ENCODE results near the gene KIAA1671.
A peak's percentile ranks its signal among the peaks of the same experiment; 100 is the strongest.

The KIAA1671 gene

GRCh38 chr22:25170426-25170980 lies 218.0 kb downstream of the KIAA1671 start:
- TF ChIP-seq CTCF (IDR thresholded peaks at IDR 0.05; ENCODE audit: insufficient read depth, low read depth, low read length, missing control alignments): no peak
- no peak for DNase-seq (ENCODE audit: low read depth)

DNA sequence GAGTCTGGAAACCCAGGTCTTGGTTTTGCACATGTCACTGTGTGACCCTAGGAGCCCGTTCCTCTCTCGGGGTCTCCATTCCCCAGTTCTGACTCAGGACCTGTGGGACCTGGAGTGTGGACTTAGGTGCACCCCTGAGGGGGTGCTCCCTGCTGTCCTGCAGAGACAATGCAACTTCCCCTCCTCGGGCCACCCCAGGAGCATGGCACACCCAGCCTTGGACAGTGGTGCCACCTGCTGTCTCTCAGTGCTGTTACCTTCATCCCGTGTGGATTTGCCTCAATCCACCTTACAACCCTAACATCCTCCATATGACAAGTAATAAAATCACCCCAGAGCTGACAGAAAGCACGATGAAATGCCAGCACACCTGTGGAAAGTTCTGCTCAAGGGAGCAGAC lies 219.6 kb downstream of the KIAA1671 start:
- H3K4me3 ChIP-seq (ENCODE audit: low read length): no peak overlapping the region
- peak; percentile 39 for DNase-seq (ENCODE audit: low read depth)
- TF ChIP-seq CTCF (IDR thresholded peaks at IDR 0.05; ENCODE audit: insufficient read depth, low read depth, low read length, missing control alignments): peak; percentile 64

More at GRCh38 chr22:25170426-25170980, 218.0 kb downstream of the KIAA1671 start:
- no peak overlapping the region for H3K4me3 ChIP-seq (ENCODE audit: low read length)

DNA sequence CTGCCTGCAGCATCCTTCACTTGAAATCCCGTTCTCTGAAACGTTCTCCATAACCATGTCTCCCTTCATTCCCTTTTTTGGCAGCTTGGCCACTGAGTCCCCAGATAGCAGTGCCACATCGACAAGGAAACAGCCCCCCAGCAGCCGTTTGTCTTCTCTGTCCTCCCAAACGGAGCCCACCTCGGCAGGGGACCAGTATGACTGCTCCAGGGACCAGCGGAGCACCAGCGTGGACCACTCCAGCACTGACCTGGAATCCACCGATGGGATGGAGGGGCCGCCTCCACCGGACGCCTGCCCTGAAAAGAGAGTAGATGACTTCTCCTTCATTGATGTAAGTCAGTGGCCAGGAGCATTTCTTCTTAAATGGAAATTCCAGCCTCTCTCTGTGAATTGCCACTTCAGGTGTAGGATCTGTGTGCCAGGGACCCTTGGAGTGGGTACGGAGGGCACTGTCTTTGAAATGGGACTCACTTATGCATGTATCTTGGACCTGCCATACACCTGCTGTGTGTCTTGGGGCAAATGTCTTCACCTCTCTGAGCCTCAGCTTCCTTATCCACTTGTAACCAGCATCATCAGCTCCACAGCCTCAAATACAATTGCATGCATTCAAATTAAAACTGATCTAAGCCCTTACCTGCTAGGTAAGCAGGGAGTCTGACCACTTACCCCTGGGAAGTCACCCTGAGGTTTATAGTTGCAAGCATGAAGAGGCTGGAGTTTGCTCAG lies 221.8 kb downstream of the KIAA1671 start:
- no peak for DNase-seq (ENCODE audit: low read depth)
- TF ChIP-seq CTCF (IDR thresholded peaks at IDR 0.05; ENCODE audit: insufficient read depth, low read depth, low read length, missing control alignments): no peak
- H3K4me3 ChIP-seq (ENCODE audit: low read length): no peak overlapping the region

GRCh38 chr22:25174888-25175411 lies 222.4 kb downstream of the KIAA1671 start:
- TF ChIP-seq CTCF (IDR thresholded peaks at IDR 0.05; ENCODE audit: insufficient read depth, low read depth, low read length, missing control alignments): no peak
- DNase-seq (ENCODE audit: low read depth): no peak

DNA sequence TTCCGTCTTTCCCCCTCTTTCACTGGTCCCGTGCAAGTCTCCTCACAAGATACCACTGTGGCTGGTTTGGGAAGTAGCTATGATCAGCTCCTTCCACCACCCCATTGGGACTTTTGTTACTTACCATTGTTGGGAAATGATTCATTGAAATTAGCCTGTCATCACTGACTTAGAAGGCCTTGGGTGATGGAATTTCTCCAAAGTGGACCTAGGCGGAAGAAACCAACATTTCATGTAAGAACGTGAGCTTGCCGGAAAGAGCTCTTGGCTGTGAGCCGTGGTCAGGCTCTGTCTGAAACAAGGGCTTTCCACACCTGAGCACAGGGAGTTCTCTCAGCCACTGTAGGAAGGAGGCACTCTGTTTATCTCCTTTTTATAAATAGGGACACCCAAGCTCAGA lies 223.7 kb downstream of the KIAA1671 start:
- no peak overlapping the region for H3K4me3 ChIP-seq (ENCODE audit: low read length)
- peak; percentile 96 for DNase-seq (ENCODE audit: low read depth)
- peak; percentile 18 for TF ChIP-seq CTCF (IDR thresholded peaks at IDR 0.05; ENCODE audit: insufficient read depth, low read depth, low read length, missing control alignments)

More at GRCh38 chr22:25174888-25175411, 222.4 kb downstream of the KIAA1671 start:
- no peak overlapping the region for H3K4me3 ChIP-seq (ENCODE audit: low read length)

DNA sequence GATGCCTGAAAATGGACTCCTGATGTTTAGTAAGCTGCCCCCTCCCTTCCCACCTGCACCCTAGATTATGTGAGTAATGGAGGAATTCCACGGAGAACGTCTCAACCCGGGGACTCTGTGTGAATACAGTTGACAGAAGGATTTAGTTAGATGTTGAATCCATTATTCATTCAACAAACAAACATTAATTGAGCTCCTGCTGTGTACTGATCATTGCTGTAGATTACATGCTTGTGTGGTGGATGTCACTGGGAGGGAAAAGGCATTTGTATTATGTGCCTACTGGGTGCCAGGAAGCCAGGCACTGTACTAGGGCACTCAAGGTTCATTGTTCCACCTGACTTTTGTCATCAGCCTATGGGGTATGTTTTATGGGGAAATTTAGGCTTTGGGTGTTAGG lies 224.3 kb downstream of the KIAA1671 start:
- DNase-seq (ENCODE audit: low read depth): no peak
- TF ChIP-seq CTCF (IDR thresholded peaks at IDR 0.05; ENCODE audit: insufficient read depth, low read depth, low read length, missing control alignments): no peak
- H3K4me3 ChIP-seq (ENCODE audit: low read length): no peak overlapping the region

Measured in epithelial cell of esophagus (primary cell).